HG02973 (cell line): ENCODE measurements around the gene CEP192.
"Not testable (repeated sequence)": the region's sequence is repeated elsewhere in the genome, so short reads cannot be mapped to it uniquely, and the experiment has no call there.

Source experiments
- ATAC-seq: cut with Tn5 transposase; IDR thresholded peaks from one replicate; pipeline ENCODE4 v1.9.1; 2021; ENCODE audit warnings: moderate library complexity; ENCODE audit not compliant: unreplicated experiment

The CEP192 gene, protein sequence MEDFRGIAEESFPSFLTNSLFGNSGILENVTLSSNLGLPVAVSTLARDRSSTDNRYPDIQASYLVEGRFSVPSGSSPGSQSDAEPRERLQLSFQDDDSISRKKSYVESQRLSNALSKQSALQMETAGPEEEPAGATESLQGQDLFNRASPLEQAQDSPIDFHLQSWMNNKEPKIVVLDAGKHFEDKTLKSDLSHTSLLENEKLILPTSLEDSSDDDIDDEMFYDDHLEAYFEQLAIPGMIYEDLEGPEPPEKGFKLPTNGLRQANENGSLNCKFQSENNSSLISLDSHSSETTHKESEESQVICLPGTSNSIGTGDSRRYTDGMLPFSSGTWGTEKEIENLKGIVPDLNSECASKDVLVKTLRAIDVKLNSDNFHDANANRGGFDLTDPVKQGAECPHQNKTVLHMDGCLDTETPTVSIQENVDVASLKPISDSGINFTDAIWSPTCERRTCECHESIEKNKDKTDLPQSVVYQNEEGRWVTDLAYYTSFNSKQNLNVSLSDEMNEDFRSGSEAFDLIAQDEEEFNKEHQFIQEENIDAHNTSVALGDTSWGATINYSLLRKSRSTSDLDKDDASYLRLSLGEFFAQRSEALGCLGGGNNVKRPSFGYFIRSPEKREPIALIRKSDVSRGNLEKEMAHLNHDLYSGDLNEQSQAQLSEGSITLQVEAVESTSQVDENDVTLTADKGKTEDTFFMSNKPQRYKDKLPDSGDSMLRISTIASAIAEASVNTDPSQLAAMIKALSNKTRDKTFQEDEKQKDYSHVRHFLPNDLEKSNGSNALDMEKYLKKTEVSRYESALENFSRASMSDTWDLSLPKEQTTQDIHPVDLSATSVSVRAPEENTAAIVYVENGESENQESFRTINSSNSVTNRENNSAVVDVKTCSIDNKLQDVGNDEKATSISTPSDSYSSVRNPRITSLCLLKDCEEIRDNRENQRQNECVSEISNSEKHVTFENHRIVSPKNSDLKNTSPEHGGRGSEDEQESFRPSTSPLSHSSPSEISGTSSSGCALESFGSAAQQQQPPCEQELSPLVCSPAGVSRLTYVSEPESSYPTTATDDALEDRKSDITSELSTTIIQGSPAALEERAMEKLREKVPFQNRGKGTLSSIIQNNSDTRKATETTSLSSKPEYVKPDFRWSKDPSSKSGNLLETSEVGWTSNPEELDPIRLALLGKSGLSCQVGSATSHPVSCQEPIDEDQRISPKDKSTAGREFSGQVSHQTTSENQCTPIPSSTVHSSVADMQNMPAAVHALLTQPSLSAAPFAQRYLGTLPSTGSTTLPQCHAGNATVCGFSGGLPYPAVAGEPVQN (N-terminal part only)

DNA sequence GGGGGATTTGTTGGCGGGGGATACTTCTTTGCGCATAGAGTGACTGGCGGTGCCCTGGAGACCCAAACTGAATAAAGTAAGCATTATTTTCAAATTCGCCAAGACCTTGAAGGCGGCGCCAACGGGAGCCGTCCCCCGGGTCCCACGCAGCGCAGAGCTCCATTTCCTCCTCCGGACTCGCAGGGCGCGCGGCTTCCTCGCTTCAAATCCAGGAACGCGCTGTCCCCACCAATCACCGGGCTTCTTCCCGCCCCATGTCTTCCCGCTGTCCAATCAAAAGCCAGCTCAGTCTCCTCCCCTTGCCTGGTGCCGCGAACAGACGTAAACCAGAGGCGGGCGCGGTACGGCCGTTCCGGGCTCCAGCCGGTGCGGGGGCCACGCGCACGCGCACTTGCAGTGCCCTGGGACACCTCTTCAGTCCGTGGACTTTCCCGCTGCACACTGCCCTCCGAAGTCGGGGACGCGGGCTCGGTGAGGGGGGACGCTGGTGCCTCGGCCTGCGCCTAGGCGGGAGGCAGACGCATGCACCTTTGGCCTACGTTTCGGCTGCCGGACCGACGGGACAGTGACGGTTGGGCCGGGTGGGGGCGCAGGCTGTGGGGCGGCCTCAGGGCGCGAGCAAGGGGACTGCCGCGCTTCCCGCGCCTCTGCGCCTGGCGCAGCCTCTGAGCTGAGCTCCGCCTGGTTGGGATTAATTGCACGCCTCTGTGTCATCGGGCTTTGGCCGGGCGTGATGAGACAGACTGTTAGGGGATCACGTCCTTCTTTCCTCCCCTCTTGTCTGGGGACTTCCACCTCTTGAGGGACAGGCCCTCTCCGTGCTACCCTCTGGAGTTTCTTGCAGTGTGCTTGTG is at the start of gene CEP192:
TSS of gene CEP192 (plus strand) at position 396 of the 854 bp plus-strand sequence. CDS start 8,063 bp downstream, outside the sequence.
- peak; percentile 73 for ATAC-seq

DNA sequence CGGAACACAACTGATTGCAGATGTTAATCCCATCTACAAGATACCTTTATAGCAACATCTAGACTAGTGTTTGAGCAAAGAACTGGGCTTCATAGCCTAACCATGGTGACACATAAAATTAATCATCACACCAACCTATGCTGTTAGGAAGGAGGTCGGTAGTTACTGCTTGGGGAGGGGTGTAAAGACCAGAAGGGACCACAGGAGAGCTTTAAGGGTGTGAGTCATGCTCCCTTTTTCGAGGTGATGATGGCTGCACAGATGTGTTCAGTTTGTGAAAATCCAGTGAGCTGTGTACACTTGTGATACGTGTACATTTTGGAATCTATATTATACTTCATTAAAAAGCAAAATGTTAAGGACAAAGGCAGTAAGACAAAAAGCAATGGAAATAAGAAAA is 47.9 kb upstream of the CEP192 start:
- no peak for ATAC-seq

DNA sequence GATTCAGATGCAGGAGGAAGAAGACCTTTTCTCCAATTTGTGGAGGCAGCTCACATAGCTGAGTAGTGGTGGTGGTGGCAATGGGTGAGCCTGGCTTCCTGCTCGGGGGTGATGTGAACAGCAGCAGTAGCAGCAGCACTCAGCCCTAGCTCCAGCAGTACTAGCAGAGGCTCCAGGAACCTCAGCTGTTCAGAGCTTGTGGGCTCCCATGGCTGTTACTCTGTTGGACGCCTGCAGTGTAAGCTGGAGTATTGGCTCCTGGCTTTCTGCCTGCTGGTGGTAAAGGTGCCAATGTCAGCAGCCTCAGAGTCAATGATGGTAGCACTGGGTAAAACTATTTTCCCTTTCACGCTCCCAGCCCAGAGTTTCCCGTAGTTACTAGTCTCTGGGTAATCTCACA is 46.5 kb upstream of the CEP192 start:
- no peak for ATAC-seq

DNA sequence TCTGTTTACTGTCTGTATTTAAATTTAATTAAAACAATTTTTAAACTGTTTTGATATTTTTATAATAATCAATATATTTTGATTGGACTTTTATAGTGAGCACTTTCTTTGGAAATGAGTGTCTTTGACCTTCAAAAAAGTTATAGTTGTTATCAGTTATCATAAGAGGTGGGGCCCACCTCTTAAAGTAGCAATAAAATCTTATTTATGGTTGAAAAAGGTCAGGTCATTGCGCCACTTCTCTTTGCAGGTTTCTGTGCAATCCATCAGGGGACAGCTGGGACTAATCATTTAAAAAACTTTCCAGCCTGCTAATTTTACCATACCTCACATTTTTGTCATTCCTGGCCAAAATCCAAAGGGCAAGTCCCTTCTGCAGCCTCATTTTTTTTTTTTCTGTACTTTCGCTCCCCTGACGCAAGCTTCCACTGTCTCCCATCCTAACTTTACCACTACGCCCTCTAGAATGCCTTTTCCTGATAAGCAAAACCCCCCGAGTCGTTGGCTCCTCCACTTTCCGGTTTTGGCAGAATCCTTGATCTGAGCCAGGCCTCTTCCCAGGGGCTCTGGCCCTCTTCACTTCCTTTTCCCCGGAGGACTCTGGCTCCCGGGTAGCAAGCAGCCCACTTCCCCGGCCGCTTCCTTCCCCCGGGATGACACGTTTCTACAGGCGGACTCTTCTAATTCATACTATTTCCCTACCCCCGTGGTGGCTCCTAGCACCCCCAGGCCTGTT is 44.4 kb upstream of the CEP192 start:
- no peak for ATAC-seq

DNA sequence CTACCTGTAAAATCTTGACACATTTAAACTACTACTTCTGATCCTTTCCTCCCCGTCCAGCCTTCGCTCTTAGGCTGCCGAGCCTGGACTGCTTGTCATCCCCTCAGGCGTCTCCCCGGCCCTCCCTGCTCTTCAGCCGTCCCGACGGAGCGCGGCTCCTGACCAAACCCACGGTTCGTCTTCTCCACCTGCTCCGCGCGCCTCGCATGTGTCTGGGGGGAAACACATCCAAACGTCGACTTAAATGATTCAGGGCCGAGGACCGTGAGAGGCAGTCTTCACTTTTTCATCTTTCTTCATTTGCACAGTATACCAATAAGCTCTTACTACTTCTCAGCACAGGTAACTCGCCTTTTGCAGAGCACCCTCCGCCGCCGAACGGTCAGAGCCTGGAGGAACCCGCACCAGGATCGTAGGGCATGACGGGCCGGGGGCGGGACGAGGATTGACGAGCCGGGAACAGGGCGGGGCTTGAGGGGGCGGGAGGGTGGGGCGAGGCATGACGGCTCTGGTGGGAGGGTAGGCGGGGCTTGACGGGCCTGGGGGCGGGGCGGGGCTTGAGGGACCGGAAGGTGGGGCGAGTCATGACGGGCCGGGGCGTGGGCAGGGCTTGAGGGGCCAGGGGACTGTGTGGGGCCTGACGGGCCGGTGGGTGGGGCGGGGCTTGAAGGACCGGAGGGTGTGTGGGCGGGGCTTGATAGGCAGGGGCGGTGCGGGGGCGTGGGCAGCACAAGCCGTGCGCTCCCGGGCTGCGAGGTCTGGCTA is 43.7 kb upstream of the CEP192 start, which contains the start of gene SEH1L:
TSS of gene SEH1L (plus strand) at position 727 of the 765 bp plus-strand sequence. CDS start 111 bp downstream, outside the sequence.
- peak; percentile 67 for ATAC-seq

DNA sequence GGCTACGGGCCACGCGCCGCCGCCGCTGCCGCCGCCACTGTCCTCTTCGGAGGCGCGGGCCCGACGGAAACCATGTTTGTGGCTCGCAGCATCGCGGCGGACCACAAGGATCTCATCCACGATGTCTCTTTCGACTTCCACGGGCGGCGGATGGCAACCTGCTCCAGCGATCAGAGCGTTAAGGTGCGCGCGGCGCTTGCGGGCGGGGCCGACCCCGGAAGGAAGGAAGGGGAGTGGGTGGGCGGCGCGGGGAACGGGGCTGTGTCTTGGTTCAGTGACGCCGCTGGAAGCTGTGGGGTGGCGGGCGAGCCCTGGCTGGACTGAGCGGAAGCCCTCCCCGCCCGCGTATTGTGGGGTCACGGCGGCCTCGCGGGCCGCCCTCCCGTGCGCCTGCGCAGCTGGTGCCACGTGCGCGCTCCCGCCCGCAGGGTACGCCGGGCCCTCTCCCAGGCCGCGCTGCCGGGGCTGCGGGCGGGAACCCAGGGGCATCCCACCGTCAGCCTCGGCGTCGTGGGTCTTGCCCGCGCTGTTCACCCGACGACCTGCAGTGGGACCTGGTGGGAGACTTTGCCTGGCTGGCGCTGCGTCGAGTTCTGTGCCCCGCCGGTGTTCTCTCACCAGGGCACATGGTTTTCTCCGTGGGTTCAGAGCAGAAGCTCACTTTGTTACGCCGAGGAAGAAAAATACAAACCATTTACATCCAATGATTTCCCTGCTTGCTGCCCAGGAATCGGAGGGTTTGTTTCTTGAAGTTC is 42.9 kb upstream of the CEP192 start:
- peak; percentile 73 for ATAC-seq

DNA sequence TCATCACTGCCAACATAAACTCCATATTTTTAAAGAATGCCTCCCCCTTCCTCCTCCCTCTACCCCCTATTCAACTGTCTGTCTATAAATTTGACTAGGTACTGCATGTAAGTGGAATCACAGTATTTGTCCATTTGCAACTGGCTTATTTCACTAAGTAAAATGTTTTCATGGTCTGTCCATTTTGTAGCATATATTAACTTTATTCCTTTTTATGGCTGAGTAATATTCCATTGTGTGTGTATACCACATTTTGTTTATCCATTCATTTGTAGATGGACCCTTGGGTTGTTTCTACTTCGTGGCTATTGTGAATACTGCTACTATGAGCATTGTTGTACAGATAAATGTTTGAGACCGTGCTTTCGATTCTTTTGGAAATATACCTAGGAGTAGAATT is 32.7 kb upstream of the CEP192 start:
- ATAC-seq, result no peak

DNA sequence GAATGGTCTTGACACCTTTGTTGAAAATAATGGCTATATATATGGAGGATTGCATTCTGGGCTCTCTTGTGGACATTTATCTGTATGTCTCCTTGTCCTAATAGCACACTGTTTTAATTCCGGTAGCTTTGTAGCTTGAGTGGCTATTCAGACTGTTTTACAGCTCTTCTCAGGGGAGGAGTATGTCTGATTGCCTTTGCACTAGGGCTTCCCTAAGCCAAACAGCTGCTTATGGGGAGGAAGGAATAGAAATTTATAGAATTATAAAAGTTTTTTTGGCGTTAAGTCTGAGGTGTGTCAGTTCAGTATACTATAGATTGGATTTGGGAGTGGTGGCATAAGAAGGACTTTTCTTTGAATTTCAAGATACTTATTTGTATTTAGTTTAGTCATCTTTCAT is 30.8 kb upstream of the CEP192 start:
- no peak for ATAC-seq

DNA sequence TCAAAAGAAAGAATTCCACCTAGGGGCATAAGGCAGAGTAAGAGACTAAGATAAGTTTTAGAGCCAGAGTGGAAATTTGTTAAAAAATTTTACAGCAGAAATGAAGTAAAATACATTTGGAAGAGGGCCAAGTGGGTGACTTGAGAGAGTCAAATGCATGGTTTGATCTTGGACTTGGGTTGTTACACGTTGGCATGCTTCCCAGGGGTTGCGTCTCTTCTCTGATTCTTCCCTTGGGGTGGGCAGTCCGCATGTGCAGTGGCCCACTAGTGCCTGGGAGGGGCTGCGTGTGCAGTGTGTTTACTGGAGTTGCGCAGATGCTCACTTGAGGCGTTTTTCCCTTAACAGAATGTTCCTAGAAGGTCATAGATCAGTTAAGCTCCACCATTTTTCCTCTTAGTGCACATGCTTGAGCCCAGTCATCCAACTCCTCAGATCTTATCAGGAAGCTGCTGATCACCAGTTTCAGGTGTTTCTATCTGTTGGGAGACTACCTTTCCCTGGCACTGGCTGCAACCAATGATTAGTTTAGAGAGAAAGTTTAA is 30.2 kb upstream of the CEP192 start:
- no peak for ATAC-seq

DNA sequence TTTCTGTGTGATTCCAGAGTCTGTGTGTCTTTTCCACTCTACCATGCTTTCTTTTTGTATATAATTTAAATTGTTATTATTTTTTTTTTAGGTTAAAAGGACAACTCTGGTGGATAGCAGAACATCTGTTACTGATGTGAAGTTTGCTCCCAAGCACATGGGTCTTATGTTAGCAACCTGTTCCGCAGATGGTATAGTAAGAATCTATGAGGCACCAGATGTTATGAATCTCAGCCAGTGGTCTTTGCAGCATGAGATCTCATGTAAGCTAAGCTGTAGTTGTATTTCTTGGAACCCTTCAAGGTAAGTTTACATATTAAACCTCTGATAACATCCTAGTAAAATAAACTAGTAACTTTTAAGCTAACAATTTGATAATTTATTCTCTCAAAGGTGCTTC is 28.1 kb upstream of the CEP192 start:
- ATAC-seq, result no peak

DNA sequence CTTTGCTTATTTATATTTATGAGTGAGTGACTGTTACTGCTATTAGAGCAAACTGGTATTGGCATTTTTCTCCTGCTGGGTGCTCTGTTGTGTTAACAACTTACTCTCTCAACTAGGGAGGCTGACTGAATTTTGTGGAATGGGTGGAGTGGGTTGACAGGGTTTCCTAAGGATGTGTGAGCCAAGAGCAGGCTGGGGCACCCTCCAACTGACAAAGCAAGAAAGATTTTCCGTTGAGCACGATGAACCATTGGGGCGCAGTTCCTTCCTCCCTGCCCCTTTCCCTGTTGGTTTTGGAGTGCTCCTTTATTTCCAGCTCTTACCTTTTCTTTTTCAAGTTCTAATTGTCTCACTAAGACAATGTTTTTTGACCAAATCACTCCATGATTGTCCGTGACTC is 23.0 kb upstream of the CEP192 start:
- no peak for ATAC-seq

DNA sequence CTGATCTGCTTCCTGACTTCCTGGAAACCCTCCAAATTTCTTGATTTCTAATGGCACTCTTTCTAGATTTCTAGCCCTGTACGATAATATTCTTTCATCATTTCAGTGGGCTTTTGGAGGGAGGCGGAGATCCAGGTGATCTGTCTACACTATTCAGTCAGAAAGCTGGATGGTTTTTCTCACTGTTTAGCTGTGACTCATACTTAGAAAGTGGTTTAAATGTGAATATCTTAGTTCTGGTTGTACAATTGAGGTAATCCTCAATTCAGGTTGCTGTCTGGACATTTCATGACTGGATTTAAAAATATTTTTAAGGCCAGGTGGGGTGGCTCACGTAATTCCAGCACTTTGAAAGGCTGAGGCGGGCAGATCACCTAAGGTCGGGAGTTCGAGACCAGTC is 22.5 kb upstream of the CEP192 start:
- no peak for ATAC-seq

DNA sequence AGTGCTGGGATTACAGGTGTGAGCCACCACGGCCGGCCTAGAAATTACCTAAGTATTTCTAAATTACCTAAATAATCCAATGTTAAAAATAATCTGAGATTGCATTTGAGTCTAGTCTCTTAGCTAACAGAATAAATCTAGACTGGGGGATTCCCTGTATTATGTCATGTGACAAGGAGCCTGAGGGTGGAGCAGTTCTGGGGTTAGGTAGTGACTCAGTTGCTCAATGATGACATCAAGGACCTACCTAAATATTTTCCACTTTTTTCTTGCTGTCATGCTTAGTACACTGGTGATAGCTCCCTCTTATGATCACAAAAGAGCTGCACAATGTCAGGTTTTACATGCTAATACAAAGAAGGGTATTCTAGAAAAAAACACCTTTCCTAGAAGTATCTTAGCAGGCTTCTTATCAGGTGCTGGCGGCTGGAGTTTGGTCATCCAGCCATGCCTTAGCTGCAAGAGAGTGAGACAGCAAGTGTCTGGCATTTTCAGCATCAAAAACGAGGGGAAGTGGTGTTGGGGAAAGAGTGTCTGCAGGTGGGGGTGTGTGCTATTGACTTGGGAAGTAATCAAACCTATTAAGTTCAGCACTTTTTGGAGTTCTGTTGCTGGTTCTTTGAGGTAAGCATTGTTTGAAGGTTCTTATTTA is 17.5 kb upstream of the CEP192 start:
- ATAC-seq, result no peak

DNA sequence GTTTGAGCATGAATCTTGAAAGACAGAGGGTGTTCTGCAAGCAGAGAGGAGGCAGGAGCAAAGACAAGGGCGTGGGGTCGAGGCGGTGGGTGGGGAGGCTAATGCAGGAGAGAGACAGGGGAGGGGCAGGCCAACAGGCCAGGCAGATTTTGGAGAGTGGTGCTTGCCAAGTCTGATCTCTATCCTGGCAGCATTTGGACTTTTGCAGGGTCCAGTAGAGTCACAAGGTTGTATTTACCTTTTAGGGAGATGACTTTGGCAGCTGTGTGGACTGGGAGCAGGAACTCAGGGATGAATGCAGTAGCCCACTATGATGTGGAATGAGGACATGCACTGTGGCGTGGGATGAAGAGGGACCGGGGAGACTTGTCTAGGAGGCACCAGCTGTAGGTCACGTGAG is 15.7 kb upstream of the CEP192 start:
- no peak for ATAC-seq

DNA sequence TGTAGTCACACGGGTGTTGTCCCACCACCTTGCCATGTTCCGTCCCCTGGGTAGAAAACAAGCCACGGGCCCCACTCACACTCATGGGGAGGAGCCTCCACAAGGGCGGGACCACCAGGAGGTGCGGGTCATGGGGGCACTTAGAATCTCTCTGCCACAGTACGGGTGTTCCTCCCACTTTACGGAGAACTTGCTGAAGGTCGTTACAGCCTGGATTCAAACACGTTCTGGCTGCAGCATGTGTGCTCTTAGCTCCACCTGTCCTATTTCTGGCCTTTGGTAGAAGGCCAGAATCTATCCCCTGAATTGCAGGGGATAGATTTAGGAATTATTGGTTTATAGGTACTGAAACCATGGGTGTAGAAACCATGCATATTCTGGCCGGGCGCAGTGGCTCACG is 14.9 kb upstream of the CEP192 start:
- no peak for ATAC-seq

DNA sequence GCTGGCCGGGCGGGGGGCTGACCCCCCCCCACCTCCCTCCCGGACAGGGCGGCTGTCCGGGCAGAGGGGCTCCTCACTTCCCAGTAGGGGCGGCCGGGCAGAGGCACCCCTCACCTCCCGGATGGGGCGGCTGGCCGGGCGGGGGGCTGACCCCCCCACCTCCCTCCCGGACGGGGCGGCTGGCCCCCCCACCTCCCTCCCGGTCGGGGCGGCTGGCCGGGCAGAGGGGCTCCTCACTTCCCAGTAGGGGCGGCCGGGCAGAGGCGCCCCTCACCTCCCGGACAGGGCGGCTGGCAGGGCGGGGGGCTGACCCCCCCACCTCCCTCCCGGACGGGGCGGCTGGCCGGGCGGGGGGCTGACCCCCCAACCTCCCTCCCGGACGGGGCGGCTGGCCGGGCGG is 11.1 kb upstream of the CEP192 start:
- not testable (repeated sequence) for ATAC-seq
